Choroid plexus epithelial cell (primary cell): ENCODE measurements around the gene EFHD1.
A peak's percentile ranks its signal among the peaks of the same experiment; 100 is the strongest.
"Not testable (repeated sequence)": the region's sequence is repeated elsewhere in the genome, so short reads cannot be mapped to it uniquely, and the experiment has no call there.

Experiments
- DNase-seq: peaks from one replicate; pipeline ENCODE4 v3.0.0-alpha.2; 2010; ENCODE audit warnings: low read depth
- H3K4me3 ChIP-seq: 2 replicates; pipeline ENCODE4 v1.5.1; 2011; ENCODE audit warnings: low read depth, mild to moderate bottlenecking, control low read depth, low read length, moderate library complexity
- CTCF ChIP-seq: conservative IDR thresholded peaks from 2 replicates; pipeline ENCODE4 v1.5.1; 2011; ENCODE audit warnings: low read depth, mild to moderate bottlenecking, control low read depth, inconsistent platforms, low read length, moderate library complexity

EFHD1 gene

DNA sequence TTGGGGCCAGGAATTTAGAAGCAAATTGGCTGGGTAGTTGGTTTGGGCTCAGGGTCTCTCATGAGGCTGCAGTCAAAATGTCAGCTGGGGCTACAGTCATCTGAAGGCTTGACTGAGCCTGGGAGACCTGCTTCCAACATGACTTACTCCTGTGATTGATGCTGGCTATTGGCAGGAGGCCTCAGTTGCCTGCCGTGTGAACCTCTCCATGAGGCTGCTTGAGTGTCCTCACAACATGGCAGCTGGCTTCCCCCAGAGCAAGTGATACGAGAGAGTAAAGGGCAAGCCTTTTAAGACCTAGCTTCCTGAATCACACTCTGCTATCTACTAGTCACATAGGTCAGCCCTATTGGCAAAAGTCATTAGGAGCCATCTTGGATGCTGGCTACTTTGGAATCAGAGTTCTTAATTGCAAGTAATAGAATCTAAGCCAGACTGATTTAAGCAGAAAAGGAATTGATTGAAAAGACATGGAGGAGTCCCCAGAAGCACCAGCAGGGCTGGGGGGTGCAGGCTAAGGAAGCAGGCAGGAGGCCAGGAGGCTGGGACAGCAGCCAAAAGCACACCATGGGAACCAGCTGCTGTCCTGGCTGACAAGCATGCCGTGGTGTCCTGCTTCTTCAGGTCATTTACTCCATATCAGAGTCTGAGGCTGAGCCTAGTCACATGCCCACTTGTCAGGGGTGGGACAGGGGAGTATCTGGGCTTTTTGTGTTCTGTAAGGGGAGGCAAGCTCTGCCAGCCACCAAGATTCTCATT is 55.9 kb downstream of the EFHD1 start:
- H3K4me3 ChIP-seq: no peak overlapping the region
- peak; percentile 17 for TF ChIP-seq CTCF
- peak; percentile 81 for DNase-seq

GRCh38 chr2:232691117-232691516 is 57.7 kb downstream of the EFHD1 start:
- not testable (repeated sequence) for H3K4me3 ChIP-seq, DNase-seq

DNA sequence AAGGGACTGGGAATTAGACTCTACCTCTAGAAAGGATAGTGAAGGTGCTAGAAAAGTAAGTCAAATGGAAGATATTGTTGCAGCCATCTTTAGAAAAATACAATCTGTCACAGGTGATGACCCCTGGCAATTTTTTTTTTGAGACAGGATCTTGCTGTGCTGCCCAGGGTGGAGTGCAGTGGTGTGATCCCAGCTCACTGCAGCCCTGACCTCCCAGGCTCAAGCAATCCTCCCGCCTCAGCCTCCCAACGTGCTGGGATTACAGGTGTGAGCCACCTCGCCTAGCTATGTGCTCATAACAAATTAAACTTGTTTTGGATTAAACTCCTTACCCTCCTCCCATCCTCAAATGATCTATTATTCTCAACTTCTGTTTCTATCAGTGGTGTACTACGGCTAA is 59.9 kb downstream of the EFHD1 start:
- DNase-seq: no peak
- no peak for TF ChIP-seq CTCF
- no peak overlapping the region for H3K4me3 ChIP-seq

DNA sequence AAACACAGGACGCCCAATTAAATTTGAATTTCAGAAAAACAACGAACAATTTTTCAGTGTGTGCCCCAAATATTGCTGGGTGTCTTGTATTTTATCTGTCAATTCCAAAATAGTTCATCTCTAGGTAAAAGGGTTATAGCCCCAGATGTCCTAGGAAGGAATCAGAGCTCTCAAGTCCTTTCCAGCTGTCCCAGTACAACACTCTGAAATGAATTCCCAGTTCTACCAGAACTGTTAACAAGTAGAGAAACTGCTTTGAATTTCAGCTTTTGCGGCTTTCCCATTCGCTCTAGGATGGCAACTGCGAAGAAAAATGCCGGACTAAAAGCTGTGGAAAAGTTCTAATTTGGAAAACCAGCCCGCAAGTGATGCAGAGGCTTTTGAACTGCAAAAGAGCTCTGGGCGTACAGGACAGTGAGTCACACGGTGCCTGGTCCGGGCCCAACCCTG is 63.2 kb downstream of the EFHD1 start:
- no peak for DNase-seq
- peak overlapping the region; percentile 97 for H3K4me3 ChIP-seq
- TF ChIP-seq CTCF: no peak

GRCh38 chr2:232697059-232697806 is 63.8 kb downstream of the EFHD1 start, which contains the start of gene GIGYF2:
TSS of gene GIGYF2 (plus strand) at chr2:232697331. CDS start at chr2:232735198, 37,867 bp downstream.
- peak within 1 kb of the TSS; percentile 97 for H3K4me3 ChIP-seq
- TF ChIP-seq CTCF: no peak

DNA sequence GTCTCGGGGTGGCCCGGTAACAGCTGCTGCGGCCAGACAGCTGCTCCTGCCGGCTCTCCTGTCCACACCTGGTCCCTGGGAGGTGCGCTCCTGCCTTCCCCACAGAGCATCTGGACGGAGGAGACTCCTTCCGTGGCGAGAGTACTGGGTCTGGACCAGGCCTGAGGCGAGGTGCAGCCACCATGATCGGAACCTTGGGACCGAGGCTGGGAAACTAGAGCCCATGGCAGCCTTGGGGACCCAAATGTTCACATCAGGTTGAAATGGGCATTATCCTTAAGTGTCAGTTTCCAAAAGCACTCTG is 64.4 kb downstream of the EFHD1 start:
- H3K4me3 ChIP-seq: peak overlapping the region; percentile 97
- no peak for DNase-seq
- TF ChIP-seq CTCF: no peak

More at GRCh38 chr2:232697059-232697806, 63.8 kb downstream of the EFHD1 start, which contains the start of gene GIGYF2:
- DNase-seq: peak; percentile 97

DNA sequence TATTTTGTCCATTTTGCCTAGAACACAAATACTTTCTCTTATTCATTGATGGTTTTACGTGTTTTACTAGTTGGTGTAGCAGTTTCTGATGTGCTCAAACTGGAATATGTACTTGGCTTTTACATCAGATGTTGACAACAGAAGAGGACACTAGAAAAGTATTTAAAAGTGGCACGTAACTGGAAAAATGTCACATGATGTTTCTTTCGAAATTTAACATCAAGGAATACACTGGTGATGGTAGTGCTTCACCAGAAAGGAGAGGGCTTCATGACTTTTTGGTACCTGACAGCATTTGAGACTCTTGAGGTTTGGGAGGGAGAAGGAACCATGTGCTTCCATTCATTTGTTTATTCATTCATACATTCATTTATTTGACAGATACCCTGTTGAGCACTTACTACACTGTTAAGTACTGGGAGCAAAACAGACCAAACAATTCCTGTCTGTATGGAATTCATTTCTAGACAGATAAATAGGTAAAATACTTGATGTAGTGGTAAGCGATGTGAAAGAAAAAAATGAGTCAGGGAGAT is 65.2 kb downstream of the EFHD1 start:
- no peak for TF ChIP-seq CTCF
- peak overlapping the region; percentile 97 for H3K4me3 ChIP-seq
- DNase-seq: peak; percentile 23
